NCI-H2107 treated with DMSO at 0.1 percent for 48 hours (cell line): Measurements from ENCODE around the gene CGREF1.
"Not testable (repeated sequence)": the region's sequence is repeated elsewhere in the genome, so short reads cannot be mapped to it uniquely, and the experiment has no call there.

Experiments used
- DNase-seq: peaks from one replicate; lab custom pipeline; 2025; ENCODE audit not compliant: unreplicated experiment; lab: John Stamatoyannopoulos, UW

The CGREF1 gene

DNA sequence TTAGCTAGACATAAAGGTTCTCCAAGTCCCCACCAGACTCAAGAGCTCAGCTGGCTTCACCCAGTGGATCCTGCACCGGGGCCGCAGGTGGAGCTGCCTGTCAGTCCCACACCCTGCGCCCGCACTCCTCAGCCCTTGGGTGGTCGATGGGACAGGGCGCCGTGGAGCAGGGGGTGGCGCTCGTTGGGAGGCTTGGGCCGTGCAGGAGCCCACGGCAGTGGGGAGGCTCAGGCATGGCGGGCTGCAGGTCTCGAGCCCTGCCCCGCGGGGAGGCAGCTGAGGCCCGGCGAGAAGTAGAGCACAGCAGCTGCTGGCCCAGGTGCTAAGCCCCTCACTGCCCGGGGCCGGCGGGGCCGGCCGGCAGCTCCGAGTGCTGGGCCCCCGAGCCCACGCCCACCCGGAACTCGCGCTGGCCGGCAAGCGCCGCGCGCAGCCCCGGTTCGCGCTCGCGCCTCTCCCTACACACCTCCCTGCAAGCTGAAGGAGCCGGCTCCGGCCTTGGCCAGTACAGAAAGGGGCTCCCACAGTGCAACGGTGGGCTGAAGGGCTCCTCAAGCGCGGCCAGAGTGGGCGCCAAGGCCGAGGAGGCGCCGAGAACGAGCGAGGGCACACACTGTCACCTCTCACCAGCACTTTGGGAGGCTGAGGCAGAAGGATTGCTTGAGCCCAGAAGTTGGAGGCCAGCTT is 7.4 kb downstream of the CGREF1 start:
- DNase-seq = not testable (repeated sequence)

GRCh38 chr2:27110603-27111352 is 8.2 kb downstream of the CGREF1 start:
- not testable (repeated sequence) for DNase-seq

- no peak for DNase-seq
These were observed 9.8 kb downstream of the CGREF1 start for GRCh38 chr2:27109083-27109482.

DNA sequence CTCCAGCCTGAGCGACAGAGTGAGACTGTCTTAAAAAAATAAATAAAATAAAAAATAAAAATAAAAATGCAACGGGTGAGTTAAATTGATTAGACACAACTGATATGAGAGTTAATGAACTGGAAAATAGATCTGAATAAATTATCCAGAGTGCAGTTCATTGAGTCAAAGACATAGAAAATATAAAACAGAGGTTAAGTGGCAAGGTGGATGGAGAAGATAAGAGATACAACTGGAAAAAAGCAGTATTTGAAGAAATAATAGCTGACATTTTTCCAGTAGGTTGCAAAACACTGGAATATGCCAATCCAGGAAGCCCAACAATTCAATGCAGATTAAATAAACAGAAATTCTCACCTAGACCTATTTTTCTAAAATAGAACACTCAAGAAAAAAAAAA is 10.7 kb downstream of the CGREF1 start:
- no peak for DNase-seq

DNA sequence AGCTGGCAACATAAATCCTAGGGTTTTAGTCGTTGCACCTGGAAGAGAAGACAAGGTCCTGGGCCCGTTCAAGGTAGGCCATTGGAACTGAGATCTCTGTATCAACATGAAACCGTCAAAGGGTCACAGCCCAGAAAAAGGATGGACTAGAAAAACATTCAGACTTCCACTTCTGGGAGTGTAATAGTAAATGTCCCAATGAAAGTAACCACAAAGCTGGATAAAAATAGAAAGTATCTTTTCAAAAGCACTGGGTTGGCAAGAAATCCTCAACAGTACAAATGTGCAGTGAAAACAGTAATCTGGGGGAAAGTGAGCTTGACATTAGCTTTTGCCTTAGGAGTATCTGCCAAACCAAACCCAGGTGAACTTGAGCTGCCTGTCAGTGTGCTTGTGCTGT is 12.9 kb downstream of the CGREF1 start:
- DNase-seq = no peak

DNA sequence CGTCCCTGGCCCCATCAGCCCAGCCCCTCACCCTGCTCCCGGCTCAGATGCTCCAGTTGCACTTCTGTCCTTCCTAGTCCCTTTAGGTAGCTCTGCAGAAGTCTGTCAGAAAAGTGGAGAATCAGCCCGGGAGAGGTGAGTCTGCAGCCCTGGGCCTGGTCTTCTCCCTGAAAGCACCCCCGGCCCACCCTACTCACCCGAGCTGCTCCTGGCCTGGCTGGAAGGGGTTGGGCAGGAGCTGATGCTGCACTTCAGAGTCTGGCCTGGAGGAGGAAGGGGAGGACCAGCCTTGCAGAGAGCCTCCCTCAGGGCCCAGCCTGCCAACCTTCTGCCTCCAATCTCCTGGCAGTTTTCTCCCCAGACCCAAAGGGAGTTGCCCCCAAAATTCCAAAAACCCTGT is 16.6 kb downstream of the CGREF1 start:
- DNase-seq = no peak

GRCh38 chr2:27100036-27100435 is 18.9 kb downstream of the CGREF1 start:
- no peak for DNase-seq

GRCh38 chr2:27099334-27099955 is 19.5 kb downstream of the CGREF1 start:
- no peak for DNase-seq

- no peak for DNase-seq
These were observed 21.6 kb downstream of the CGREF1 start for GRCh38 chr2:27097341-27097740.

DNA sequence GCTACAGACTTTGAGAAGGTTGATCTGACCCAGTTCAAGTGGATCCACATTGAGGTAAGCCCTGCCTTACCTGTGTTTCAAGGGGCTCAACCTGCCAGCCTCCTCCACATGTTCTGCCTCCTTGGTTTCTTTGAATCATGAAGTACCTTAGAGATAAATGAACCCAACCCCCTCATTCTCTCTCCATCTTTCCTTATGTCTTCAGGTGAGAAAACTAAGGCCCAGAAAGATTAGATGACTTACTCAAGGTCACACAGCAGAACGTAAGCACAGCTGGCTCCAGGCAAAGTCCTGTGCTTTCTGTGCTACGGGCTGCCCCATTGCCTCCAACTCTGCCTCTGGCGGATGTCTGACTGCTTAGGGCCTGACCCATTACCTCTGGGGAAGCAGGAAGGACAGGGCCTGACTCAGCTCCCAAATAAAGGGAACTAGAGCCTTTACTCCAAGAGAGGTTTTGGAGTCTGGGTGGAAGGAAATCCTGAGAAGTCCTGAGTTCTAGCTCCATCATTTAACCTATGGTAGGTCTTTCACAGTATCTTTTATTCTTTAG is 22.1 kb downstream of the CGREF1 start:
- no peak for DNase-seq

- DNase-seq = no peak
These were observed 22.9 kb downstream of the CGREF1 start for GRCh38 chr2:27095745-27096651.

DNA sequence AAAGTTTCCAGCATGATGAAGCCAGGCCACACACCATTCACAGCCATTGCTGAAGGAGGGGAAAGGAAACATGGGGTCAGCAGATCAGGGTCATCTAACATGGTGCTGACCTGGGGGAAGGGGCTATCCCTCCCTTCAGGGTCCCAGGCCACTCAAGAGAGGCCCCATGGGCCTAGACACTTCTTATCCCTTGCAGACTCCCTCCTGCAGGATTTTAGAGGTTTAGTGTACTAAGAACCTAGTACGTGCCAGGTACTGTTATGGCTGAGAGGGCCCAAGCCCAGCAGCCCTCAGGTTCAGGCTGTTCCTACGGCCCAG is 23.5 kb downstream of the CGREF1 start:
- DNase-seq = no peak

DNA sequence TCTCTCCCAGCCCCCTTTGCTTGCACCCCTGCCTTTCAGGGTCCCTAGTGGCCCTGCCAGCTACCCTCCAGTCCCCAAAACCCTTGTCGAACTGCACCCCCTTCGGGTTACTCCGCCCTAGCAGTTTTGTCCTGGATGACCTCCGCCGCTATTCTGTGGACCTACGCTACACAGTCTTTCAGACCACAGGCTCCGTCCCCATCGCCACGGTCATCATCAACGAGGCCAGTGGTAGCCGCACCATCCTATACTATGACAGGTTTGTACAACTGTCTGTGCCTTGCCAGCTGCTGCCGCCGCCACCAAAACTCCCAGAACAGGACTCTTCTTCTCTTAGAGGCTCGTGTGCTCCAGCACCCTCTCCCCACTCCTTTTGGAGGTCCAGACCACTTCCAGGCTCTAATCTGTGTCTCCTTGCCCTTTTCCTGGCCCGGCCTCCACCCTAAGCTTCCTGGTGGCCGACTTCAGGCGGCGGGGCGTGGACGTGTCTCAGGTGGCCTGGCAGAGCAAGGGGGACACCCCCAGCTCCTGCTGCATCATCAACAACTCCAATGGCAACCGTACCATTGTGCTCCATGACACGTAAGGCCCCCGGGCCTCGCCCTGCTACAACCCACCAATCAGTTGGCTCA is 24.5 kb downstream of the CGREF1 start:
- no peak for DNase-seq

DNA sequence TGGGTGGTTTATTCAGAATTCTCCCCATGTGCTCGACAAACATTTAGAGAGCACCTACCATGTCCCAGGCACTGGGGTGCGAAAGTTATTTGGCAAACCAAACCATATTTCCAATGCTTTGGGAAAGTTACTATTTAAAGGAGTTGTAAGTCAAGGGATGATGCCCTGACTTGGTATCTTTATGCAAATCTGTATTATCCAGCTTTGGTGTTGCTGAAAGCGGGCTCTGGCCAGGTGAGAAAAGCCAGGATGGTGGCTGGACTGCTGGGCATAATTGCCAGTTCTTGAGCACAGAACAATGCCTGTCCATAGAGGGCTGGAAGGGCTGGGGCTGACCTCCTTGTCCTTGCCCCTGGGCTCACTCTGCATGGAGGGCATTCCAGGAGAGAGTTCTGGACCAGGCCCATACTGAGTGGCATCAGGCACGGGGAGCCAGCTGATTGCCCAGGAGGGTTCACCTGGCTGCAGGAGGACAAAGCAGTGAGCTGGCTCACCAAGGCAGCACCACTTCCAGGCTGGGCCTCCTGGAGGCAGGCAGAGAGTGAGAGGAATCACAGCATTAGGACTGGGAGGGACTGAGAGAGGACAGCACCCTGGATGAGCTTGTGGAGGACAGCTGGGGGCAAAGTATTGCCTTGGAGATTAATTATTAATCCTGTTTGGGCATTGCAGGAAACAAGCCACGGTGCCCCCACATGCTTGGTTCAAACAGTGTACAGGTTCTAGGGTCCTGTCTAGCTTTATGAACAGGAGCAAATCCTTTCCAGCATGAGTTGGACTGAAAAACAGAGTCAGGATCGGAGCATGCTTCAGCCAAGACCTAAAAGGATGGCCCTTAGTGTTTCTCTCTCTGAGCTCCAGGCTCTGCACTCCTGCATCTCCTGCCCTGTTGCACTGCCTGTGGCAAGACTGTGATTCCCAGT is 25.2 kb downstream of the CGREF1 start:
- no peak for DNase-seq

- DNase-seq = no peak
These were observed 26.1 kb downstream of the CGREF1 start for GRCh38 chr2:27092696-27093429.

DNA sequence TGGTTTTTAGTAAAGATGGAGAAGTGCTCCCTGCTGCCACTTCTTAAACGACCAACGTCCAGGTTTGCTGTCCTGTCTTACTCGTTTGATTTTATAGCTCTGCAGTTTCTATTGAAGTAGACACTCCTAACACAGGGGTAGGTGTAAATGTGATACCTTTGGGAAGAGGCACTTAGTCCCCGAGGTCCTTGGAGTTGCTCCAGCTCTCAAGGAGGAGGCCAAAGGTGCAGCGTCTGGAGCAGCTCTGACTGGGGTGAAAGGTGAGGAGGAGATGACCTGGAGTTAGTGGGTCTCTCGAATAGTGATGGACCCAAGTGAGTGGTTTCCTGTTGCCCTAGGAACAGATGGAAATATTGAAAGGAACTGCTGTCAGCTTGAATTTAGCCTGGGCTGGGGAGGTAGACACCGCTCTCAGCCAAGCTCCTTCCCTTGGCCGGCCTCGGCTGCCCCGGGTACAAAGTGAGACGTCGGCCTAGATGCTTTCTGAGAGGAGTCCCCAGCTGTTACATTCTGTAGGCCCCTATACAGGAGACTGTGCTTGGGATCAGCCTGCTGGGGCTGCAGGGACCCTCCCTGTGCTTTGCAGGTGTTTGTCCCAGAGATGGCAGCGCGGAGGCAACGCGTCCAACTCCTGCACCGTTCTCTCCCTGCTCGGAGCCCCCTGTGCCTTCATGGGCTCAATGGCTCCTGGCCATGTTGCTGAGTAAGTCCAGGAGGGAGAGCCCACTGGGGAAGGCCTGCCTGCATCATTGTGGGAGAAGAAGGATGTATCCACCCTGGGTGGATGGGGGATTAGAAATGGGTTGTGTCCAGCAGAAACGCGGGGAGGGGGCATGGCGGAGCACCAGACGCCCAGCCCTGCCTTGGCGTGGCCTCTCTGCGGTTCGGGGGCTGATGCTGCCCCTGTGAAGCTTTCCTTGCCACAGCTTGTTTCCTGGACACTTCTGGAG is 26.9 kb downstream of the CGREF1 start:
- no peak for DNase-seq

DNA sequence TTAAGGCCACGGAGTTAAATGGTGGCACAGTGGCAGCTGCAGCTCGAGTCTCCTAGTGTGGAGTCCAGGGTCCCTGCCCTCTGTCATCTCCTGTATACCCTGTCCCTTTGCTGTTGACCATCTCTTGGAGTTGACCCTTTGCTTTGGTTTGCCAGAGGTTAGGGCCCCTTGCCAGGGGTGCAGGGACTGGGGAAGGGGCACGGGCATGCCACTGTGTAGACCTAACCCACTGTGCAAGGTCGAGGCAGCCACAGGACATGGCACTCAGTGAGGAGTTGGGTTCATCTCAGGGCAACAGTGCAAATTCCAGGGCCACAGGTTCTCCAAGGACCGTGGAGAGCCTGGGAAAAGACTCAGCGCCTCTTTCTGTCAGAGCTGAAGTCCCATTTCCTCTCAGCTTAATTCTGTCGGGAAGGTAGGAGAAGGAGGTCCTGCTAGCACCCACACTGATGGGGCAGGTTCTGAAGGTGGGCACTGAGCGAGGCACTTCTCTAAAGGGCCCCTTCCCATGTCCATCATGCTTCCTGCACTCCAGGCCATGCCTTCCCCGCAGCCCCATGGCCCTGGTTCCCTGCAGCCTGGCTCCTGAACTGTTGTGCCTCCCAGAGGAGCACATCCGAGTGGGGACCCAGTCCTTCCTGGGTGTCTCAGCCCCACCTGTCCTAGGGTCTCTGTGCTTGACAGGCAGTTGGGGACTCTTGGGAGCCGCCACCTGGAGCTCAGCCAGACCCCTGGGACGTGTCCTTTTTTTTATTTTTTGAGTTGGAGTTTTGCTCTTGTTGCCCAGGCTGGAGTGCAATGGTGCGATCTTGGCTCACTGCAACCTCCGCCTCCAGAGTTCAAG is 29.6 kb downstream of the CGREF1 start:
- DNase-seq = no peak
